Fibroblast of skin of left quadriceps (primary cell): Measurements from ENCODE around the gene SYN1.
"Not testable (repeated sequence)": the region's sequence is repeated elsewhere in the genome, so short reads cannot be mapped to it uniquely, and the experiment has no call there.

ENCODE experiments used
- DNase-seq, 2 experiments: peaks; one replicate each; pipeline ENCODE4 v3.0.0-alpha.2; 2013; ENCODE audit warnings: low read depth in 2 of 2

SYN1 gene

GRCh38 chrX:47634871-47635575 is 15.4 kb upstream of the SYN1 start:
- DNase-seq: no peak

DNA sequence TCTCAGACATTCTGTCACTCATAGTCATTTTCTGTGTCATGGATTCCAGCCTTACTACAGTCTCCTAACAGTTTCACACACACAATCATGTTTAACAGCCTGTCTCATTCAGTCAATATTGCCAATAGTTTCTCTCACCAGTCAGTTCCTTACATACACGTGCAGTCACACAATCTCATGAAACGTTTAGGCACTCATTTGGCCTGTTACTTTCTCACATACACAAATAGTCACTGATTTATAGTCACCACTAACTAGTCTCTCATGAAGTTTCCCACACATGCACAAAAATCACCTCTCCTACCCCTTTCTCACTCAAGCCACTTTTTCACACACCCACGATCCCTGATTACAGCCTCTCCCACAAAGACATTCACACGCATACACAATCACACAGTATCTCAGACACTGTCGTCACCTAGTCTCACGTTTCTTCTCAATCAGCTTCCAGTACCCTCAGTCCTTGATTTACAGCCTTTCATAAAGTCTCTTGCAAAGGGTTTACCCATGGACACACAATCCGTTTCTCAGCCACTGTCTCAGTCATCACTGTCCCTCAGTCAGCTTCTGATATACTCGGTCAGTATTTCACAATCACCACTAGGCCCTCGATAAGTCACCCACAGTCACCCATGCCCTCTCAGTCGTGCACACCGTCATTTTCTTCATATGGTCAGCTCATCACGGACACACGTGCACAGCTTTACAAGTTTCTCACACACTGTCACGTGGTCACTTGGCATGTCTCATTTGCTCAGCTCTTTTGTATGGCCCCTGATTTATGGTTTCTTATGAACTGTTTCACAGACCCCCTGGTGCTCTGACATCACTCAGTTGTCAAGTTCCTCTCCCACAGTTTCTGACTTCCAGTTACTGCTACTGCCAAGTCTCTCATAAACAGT is 14.3 kb upstream of the SYN1 start:
- DNase-seq: no peak

DNA sequence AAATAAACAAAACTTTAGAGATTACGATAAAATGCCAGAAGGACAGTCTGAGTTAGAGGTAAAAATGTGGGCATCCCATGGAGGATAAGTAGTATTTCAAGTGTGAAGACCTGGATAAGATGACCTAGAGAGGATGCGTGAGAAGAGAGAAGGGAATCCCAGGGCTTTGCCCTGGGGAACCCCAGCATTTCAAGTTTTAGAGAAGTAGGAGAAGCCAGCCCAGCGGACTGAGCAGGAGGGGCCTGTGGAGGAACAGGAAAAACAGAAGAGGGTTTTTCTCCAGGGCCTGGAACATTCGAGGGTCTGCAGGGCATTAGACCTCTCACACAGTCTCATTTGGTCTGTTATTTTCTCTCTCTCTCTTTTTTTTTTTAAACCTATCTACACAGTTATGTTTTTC is 13.0 kb upstream of the SYN1 start:
- no peak for DNase-seq

DNA sequence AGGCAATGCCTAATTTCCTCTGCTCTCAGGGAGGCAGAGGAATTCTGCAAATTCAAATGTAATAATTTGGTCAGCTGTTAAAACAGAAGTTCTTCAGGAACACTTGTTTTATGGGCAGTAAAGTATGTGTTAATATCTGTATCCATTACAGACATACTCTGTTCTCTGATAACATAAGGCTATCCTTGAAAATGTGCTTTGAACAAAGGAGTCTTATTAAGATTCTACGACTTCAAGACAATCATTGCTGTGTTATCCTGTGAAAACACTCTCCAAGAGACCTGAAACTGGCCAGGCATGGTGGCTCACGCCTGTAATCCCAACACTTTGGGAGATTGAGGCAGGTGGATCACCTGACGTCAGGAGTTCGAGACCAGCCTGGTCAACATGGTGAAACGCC is 12.0 kb upstream of the SYN1 start:
- DNase-seq: no peak

DNA sequence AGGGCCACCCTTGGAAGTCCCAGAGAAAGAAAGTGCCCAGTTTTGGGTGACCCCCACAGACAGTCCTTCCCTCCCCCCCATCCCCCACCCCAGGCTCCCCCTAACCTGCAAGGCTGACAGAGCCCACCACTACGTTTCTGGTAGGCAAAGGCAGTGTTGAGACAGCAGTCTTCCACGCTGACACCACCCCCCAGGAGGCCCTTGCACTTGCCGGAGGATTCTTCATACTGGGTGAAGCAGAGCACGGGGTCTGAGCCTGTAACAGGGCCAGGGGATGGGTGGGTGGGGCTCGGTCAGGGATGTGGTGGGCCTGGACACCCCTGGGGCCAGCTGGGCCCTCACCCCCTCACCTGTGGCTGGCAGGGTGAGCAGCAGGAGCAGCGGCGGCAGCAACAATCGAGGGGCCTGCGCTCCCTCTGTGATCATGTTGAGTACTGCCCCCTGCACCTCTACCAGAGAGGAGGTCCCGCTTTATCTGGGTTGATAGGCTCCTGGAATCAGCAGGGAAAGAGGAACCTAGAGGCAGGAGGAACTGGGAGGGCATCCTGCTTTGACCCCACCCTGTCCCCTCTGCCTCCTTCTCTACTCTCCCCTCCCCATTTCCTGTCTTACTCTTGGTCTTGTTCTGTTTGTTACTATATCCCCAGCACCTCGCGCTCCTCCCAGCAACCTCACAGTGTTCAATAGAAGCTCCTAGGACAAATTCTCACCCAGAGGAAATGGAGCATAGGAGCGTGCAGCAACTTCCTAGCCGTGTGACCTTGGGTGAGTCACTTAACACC is 10.0 kb upstream of the SYN1 start, which contains the start of gene CFP:
Gene CFP, minus strand, starts transcription at position 512 of the 782 bp plus-strand sequence. Its CDS starts 86 bp downstream, at position 426.
- DNase-seq: no peak

DNA sequence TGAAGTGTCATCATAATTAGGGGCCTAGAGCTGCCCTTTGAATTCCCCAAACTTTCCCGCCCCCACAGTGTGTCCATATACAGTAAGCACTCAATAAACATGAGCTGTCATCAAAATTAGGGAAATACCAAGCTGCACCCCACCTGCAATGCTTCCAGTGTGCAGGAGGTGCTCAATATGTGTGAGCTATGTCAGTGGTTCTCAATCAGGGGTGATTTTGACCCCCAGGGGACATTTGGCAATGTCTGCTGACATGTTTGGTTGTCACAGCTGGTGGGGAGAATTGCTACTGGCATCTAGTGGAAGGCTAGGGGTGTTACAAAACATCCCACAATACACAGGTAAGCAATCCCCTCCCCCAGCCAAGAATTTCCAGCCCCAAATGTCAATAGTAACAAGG is 9.3 kb upstream of the SYN1 start:
- no peak for DNase-seq

GRCh38 chrX:47625365-47625764 is 5.7 kb upstream of the SYN1 start:
- no peak for DNase-seq

GRCh38 chrX:47623540-47624027 is 3.9 kb upstream of the SYN1 start:
- peak; percentile 45 to 53 for DNase-seq

DNA sequence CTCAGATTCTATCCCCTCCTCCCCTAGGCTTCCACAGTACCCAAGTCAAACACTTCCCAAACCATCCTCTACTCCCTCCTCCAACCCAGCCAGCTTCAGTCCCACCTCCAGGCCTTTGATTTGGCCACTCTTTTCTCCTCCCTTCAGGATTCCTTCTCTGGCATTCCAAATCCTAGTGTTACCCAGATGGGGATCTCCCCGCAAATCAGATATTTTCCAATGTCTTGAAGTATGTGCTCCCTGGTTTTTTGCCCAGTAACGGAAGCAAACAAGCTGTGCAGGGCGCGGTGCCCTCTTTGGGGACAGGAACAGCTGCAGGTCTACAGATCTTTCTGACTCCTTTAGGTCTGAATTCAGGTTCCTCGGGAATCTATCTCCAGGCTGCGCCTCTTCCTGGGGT is 2.2 kb upstream of the SYN1 start:
- no peak for DNase-seq

DNA sequence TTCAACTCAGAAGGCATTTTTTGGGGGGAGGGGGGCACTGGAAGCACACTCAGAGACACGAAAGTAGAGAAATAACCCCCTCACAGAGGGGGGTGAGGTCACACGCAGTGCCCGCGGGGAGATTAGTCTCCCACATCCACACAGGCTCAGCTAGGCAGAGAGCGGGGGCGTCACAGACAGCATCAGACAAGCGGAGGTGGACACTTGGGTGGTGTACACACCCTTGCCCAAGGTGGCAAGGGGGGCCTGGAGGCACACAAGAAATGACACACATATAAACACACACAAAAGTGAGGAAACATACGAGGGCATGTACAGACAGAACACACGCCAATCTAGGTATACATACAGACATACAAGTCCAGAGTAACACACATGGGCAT is 637 bp upstream of the SYN1 start:
- DNase-seq: no peak

- no peak for DNase-seq
These were observed 653 bp downstream of the SYN1 start for GRCh38 chrX:47618923-47619485.

- no peak for DNase-seq
These were observed 5.0 kb downstream of the SYN1 start for GRCh38 chrX:47614618-47615017.

- no peak for DNase-seq
These were observed 6.6 kb downstream of the SYN1 start for GRCh38 chrX:47613082-47613481.

GRCh38 chrX:47612418-47612817 is 7.2 kb downstream of the SYN1 start:
- no peak for DNase-seq

GRCh38 chrX:47611926-47612325 is 7.7 kb downstream of the SYN1 start:
- DNase-seq: no peak

- no peak for DNase-seq
These were observed 8.2 kb downstream of the SYN1 start for GRCh38 chrX:47611489-47611888.

- DNase-seq: no peak
These were observed 9.1 kb downstream of the SYN1 start for GRCh38 chrX:47610511-47610910.

DNA sequence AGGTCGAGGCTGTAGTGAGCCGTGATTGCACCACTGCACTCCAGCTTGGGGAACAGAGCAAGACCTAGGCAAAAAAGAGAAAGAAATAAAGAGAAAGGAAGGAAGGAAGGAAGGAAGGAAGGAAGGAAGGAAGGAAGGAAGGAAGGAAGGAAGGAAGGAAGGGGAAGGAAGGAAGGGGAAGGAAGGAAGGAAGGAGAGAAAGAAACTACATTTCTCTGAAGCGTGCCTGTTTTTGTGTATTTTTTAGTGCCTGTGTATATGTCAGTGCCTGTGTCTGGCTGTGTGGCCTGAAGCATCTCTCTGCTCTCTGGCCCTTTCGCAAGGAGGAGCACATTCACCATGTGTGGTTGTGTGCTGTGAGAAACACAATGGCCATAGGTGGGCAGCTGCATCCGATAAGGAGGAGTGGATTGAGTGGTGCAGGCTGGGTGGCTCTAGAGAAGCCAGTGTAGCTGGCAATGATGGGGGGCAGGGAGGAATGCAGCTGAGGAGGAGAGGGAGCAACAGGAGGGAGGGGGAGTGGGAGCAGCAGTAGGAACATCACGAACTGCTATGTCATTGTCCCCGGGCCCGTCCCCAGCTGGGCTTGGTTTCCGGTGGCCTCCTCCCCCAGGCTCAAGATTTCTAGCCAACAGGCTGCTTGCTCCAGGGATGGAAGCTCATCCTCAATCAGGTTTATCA is 11.4 kb downstream of the SYN1 start:
- no peak for DNase-seq

- DNase-seq: no peak
These were observed 12.6 kb downstream of the SYN1 start for GRCh38 chrX:47607091-47607490.

- DNase-seq: no peak
These were observed 14.6 kb downstream of the SYN1 start for GRCh38 chrX:47605024-47605423.

- DNase-seq: not testable (repeated sequence)
These were observed 16.5 kb downstream of the SYN1 start for GRCh38 chrX:47603125-47603524.
